Measurements from ENCODE around the gene PMF1.
"Not testable (repeated sequence)": the region's sequence is repeated elsewhere in the genome, so short reads cannot be mapped to it uniquely, and the experiment has no call there.

Gene PMF1

GRCh38 chr1:156198831-156199349 is 13.9 kb upstream of the PMF1 start:
- no peak for DNase-seq

- no peak for DNase-seq
Measured at GRCh38 chr1:156200044-156200443, 12.8 kb upstream of the PMF1 start.

- DNase-seq: no peak
Measured at GRCh38 chr1:156203331-156203730, 9.5 kb upstream of the PMF1 start.

DNA sequence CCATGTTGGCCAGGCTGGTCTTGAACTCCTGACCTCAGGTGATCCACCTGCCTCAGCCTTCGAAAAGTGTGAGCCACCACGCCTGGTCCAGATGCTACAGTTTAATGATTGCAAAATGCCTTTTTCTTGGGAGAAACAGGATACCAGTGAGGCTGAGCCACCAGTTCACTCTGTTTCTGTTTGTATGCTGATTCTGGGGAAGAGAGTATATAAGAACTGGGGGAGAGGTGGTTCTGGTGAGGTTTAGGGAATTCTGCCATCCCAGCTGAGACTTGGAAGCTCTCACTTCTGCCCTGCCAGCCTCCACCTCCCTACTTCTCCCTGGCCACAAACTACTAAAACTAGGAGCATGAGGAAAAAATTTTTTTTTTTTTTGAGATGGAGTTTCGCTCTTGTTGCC is 8.1 kb upstream of the PMF1 start:
- DNase-seq: no peak

DNA sequence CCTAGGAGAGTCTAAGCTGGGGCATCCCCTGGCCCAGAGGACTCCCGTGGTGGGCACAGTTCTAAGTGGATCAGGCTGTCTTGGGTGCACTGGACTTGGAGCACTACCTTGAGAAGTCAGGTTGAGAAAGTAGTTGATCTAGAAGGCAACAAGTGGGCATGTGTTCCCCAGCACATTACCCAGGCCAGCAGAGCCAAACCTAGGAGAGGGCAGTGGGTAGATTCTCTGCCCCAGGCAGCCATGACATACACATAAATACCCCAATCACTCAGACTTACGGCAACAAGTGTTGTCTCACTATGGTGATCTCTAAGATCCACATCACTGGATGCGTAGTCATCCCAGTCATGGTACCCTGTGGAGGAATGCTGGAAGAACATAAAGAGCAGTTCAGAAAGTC is 1.6 kb upstream of the PMF1 start:
- no peak for DNase-seq

GRCh38 chr1:156212130-156212529 is 677 bp upstream of the PMF1 start:
- no peak for DNase-seq

- no peak for DNase-seq
Measured at GRCh38 chr1:156213644-156213966, 798 bp downstream of the PMF1 start.

DNA sequence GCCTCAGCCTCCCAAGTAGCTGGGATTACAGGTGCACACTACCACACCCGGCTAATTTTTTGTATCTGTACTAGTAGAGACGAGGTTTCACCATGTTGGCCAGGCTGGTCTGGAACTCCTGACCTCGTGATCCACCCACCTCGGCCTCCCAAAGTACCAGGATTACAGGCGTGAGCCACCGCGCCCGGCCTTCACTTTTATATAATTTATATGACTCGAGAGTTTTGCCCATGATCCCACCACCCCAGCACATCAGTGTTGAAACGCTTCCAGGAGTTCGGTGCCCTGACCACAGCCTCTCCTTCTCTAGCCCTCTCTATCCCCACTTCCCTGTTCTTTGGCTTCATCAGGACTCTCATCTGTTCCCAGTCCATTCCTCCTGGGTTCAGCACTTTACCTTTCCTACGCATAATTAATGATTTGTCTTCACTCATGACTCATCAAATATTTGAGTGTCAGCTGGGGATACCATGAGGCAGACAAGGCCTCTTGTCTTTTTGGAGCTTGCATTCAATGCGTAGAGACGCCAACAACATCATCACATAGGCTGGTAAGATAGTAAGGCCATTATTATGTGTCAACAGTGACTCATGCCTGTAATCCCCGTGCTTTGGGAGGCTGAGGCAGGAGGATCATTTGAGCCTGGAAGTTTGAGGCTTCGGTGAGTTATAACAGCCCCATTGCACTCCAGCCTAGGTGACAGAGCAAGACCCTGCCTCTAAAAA is 1.4 kb downstream of the PMF1 start:
- peak; percentile 78 for DNase-seq

GRCh38 chr1:156216361-156217086 is 3.7 kb downstream of the PMF1 start:
- DNase-seq: not testable (repeated sequence)

DNA sequence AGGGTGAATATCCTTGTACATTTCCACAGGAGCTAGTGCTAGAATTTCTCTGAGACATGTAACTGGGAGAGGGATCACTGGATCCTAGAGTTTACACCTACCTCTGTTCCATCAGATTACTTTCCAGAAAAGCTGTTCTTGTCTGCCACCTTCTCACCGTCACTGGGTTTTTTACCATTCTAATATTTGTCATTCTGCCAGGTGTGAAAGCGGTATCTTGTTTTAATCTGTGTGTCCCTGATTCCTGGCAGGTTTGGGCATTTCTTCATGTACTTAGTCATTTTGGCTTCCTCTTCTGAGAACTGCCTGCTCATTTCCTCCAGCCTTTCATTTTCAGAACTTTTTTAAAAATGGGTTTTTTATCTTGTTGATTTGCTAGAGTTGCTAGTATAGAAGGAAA is 5.1 kb downstream of the PMF1 start:
- no peak for DNase-seq

GRCh38 chr1:156220226-156220625 is 7.4 kb downstream of the PMF1 start:
- no peak for DNase-seq

DNA sequence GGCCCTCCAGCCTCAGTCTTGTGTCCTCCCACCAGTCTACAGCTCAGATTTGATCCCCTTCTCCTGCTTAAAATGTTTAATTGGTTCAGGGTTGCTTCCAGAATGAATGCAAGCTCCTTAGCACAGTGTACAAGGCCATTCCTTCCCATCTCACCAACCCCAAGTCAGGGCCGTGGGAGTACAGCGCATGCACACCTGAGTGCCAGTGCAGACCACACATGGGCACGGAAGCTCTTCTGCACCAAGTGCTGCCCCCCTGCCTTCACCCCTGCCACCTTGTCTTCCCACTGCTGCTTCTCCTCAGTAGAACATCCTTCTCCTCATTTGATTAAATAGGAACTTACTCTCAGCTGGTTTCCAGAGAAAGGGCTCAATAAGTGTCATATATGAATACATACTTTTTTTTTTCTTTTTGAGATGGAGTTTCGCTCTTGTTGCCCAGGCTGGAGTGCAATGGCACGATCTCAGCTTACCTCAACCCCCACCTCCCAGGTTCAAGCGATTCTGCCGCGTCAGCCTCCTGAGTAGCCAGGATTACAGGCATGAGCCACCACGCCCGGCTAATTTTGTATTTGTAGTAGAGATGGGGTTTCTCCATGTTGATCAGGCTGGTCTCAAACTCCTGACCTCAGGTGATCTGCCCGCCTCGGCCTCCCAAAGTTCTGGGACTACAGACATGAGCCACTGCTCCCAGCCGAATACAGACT is 9.3 kb downstream of the PMF1 start:
- DNase-seq: no peak

DNA sequence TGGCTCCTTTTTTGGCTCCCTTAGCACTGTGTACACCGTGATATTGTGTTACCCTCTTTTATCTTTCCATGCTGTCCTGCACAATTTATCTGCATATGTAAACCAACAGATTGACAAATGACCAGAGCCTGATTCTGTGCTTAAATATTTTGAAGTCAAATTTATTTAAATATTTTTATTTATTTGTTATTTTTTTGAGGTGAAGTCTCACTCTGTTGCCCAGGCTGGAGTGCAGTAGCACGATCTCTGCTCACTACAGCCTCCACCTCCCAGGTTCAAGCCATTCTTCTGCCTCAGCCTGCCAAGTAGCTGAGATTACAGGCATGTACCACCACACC is 12.8 kb downstream of the PMF1 start:
- no peak for DNase-seq

- no peak for DNase-seq
Measured at GRCh38 chr1:156226116-156226538, 13.3 kb downstream of the PMF1 start.

DNA sequence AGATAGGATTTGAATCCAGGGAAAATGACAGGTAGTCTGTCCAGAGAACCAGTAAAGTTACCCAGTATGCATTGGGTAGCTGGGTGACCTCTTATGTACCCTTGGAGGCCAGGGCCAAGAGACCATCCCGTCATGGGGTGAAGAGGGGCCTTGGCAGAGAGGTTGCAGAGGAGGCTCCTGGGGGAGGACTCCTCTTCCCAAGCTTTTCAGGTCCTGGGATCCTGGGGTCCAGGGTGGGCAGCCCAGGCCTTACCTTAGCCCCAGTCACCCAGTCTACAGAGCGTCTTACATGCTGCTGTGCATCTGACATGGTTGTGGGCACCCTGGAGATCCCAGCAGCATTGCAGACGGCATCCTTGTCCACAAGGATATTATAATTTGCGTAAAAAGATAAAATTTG is 14.0 kb downstream of the PMF1 start:
- no peak for DNase-seq

DNA sequence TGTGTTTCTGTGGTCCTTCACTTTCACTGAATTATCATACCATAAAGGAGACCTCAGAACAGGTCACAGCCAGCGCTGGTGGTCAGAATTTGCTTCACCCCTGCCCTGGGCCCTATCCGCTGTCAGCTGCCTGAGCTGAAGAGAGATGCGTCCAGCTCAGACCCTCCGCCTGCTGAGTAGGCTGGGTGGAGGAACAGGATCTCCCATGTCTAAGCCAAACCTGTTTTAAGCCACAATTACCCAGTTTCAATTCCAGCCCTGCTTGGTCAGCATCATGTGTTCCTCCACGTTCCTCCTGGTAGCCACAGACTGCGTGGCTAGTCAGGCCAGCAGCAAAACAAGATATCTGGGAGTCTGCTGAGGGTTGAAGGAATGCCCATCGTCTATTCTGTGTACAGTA is 15.7 kb downstream of the PMF1 start:
- no peak for DNase-seq

- DNase-seq: no peak
Measured at GRCh38 chr1:156229809-156230472, 17.1 kb downstream of the PMF1 start.

- DNase-seq: no peak
Measured at GRCh38 chr1:156230473-156230837, 17.6 kb downstream of the PMF1 start.

GRCh38 chr1:156232201-156232894 is 19.5 kb downstream of the PMF1 start:
- DNase-seq: peak; percentile 48

DNA sequence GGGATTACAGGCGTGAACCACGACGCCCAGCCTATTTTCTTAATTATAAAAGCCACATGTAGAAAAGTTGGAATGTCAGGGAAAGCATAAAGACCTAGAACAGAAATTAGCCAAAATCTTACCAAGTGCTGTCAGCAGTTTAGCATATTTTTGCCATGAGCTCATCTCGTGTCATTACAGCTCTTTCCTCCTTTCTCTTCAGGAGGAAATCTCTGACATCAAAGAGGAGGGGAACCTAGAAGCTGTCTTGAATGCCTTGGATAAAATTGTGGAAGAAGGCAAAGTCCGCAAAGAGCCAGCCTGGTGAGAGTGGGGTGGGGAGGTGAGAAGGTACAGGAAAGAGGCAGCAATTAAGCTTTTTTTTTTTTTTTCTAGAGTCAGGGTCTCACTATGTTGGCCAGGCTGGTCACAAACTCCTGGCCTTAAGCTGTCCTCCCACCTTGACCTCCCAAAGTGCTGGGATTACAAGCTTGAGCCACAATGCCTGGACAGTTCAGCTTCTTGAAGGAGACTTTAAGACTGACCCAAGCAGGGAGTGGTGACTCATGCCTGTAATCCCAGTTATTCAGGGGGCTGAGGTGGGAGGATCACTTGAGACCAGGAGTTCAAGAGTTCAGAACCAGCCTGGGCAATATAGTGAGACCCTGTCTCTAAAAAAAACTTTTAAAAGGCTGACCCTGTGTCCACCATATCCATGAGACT is 20.8 kb downstream of the PMF1 start:
- no peak for DNase-seq

DNA sequence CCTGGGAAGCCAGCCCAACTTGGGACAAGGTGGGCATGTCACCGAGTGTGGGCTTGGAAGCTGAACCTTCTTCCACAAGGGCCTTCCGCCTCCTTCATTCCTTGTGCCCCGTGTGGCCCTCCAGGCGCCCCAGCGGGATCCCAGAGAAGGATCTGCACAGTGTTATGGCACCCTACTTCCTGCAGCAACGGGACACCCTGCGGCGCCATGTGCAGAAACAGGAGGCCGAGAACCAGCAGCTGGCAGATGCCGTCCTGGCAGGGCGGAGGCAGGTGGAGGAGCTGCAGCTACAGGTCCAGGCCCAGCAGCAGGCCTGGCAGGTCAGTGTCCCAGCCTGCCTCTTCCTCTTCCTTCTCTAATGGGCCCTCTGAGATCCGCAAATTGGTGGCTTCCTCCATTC is 23.4 kb downstream of the PMF1 start:
- DNase-seq: peak; percentile 22

DNA sequence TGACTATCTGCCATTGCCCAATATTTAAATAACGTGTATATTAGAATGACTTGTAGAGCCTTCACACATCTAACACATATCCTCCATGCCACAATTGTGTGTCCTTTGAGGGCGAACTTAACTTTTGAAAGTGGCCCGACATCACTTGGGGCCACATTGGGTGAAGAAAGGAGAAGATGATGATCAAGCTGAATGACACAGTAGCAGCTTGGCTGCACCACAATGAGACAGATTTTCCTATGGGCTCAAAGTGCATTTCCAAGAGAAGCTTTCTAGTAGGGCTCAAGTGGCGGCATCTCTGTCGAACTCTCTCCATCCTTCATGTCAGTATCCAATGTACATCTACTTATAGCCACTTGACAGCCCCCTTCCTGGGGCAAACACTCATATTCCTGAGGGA is 25.4 kb downstream of the PMF1 start:
- DNase-seq: no peak
